MCF 10A (cell line): ENCODE data around the gene GLT6D1. TPM values are rescaled to one million over a fixed set of nuclear protein-coding genes. Genes with fewer than 3 reads are reported as not detected.
"Not testable (repeated sequence)": the region's sequence is repeated elsewhere in the genome, so short reads cannot be mapped to it uniquely, and the experiment has no call there.

Source experiments
- BruUV-seq: library from RNA; stranded (reverse); fragments of 400-500 nt; replicated peaks from 2 replicates; lab custom pipeline; 2021; lab: Mats Ljungman, UMichigan
- CTCF ChIA-PET: fragments of 300-600 bp; sonication (Branson Sonifier 250); formaldehyde crosslinking; extraction: SDS; loops from one replicate; lab custom pipeline; 2021; ENCODE audit warnings: antibody characterized with exemption, inconsistent platforms; lab: Yijun Ruan, JAX
- POLR2A ChIA-PET: fragments of 300-600, 350-650 bp; sonication (Branson Sonifier 250); formaldehyde crosslinking; extraction: SDS; loops from one replicate; lab custom pipeline; 2020; ENCODE audit warnings: antibody characterized with exemption, inconsistent platforms; lab: Yijun Ruan, JAX
- DNase-seq: peaks from one replicate; pipeline ENCODE4 v3.0.0-alpha.2; 2018; ENCODE audit not compliant: unreplicated experiment
- H3K27ac Mint-ChIP-seq: one replicate; pipeline ENCODE4 v1.8.0; 2022; ENCODE audit warnings: mild to moderate bottlenecking, low read depth, mixed read lengths; ENCODE audit not compliant: unreplicated experiment
- H3K27me3 Mint-ChIP-seq: one replicate; pipeline ENCODE4 v1.8.0; 2022; ENCODE audit warnings: mixed read lengths; ENCODE audit not compliant: insufficient read depth, unreplicated experiment
- H3K36me3 Mint-ChIP-seq: one replicate; pipeline ENCODE4 v1.8.0; 2022; ENCODE audit warnings: mild to moderate bottlenecking, moderate library complexity, mixed read lengths; ENCODE audit not compliant: insufficient read depth, unreplicated experiment
- H3K4me1 Mint-ChIP-seq: one replicate; pipeline ENCODE4 v1.8.0; 2022; ENCODE audit warnings: mixed read lengths; ENCODE audit not compliant: insufficient read depth, unreplicated experiment
- H3K4me3 Mint-ChIP-seq: one replicate; pipeline ENCODE4 v1.8.0; 2022; ENCODE audit warnings: mild to moderate bottlenecking, moderate library complexity, mixed read lengths; ENCODE audit not compliant: unreplicated experiment
- H3K9me3 Mint-ChIP-seq: one replicate; pipeline ENCODE4 v1.8.0; 2022; ENCODE audit warnings: mixed read lengths; ENCODE audit not compliant: unreplicated experiment
- intact Hi-C: fragments of 100-400 bp; cut with micrococcal nuclease; formaldehyde crosslinking; loops from 2 replicates; pipeline ENCODE4 v1.14.1; 2022
- total RNA-seq: library from RNA; stranded (reverse); gene quantifications from 2 replicates; pipeline ENCODE4 v1.2.3, GENCODE V29; 2022
- TF ChIP-seq, protein P1 (sequence below): fragments of 200-600 bp; IDR thresholded peaks from one replicate; pipeline ENCODE4 v1.8.0; 2022; ENCODE audit warnings: antibody characterized with exemption, mild to moderate bottlenecking; ENCODE audit not compliant: unreplicated experiment

GLT6D1 gene
- total RNA-seq, 1 experiment from 2014 or later: not detected

GRCh38 chr9:135671591-135672041 is 32.3 kb upstream of the GLT6D1 start:
- H3K36me3 Mint-ChIP-seq: no peaks in the 10 kb centered on the region
- POLR2A ChIA-PET: no interaction called here

GRCh38 chr9:135670721-135671590 is 31.6 kb upstream of the GLT6D1 start:
- no peak for DNase-seq
- H3K36me3 Mint-ChIP-seq: no peaks in the 10 kb centered on the region
- no peaks in the 10 kb centered on the region for H3K9me3 Mint-ChIP-seq
- CTCF ChIA-PET: no interaction called here
- no TSS peak for BruUV-seq
- H3K4me3 Mint-ChIP-seq: no peak overlapping the region
- POLR2A ChIA-PET: no interaction called here
- no peak overlapping the region for H3K27ac Mint-ChIP-seq
- H3K4me1 Mint-ChIP-seq: no peaks in the 10 kb centered on the region
- intact Hi-C loops: no loop called here
- H3K27me3 Mint-ChIP-seq: peaks cover 28% of the 10 kb centered on the region
- TF ChIP-seq, protein P1, sequence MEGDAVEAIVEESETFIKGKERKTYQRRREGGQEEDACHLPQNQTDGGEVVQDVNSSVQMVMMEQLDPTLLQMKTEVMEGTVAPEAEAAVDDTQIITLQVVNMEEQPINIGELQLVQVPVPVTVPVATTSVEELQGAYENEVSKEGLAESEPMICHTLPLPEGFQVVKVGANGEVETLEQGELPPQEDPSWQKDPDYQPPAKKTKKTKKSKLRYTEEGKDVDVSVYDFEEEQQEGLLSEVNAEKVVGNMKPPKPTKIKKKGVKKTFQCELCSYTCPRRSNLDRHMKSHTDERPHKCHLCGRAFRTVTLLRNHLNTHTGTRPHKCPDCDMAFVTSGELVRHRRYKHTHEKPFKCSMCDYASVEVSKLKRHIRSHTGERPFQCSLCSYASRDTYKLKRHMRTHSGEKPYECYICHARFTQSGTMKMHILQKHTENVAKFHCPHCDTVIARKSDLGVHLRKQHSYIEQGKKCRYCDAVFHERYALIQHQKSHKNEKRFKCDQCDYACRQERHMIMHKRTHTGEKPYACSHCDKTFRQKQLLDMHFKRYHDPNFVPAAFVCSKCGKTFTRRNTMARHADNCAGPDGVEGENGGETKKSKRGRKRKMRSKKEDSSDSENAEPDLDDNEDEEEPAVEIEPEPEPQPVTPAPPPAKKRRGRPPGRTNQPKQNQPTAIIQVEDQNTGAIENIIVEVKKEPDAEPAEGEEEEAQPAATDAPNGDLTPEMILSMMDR: no peak

More at GRCh38 chr9:135671591-135672041, 32.3 kb upstream of the GLT6D1 start:
- CTCF ChIA-PET: no interaction called here
- BruUV-seq: no TSS peak
- Mint-ChIP-seq H3K9me3 (no peaks in the 10 kb centered on the region), H3K27me3 (peaks cover 22% of the 10 kb centered on the region), H3K4me1 (no peaks in the 10 kb centered on the region), H3K4me3 (no peak overlapping the region), H3K27ac (no peak overlapping the region)
- DNase-seq: no peak
- intact Hi-C loops: no loop called here
- TF ChIP-seq, protein P1: no peak

GRCh38 chr9:135669616-135670285 is 30.4 kb upstream of the GLT6D1 start:
- DNase-seq: no peak
- no peak overlapping the region for H3K27ac Mint-ChIP-seq
- TF ChIP-seq, protein P1: no peak
- intact Hi-C loops: no loop called here
- CTCF ChIA-PET: no interaction called here
- H3K4me3 Mint-ChIP-seq: no peak overlapping the region
- no peaks in the 10 kb centered on the region for H3K36me3 Mint-ChIP-seq
- POLR2A ChIA-PET: no interaction called here
- H3K9me3 Mint-ChIP-seq: no peaks in the 10 kb centered on the region
- no TSS peak for BruUV-seq
- H3K4me1 Mint-ChIP-seq: no peaks in the 10 kb centered on the region
- H3K27me3 Mint-ChIP-seq: peaks cover 38% of the 10 kb centered on the region

DNA sequence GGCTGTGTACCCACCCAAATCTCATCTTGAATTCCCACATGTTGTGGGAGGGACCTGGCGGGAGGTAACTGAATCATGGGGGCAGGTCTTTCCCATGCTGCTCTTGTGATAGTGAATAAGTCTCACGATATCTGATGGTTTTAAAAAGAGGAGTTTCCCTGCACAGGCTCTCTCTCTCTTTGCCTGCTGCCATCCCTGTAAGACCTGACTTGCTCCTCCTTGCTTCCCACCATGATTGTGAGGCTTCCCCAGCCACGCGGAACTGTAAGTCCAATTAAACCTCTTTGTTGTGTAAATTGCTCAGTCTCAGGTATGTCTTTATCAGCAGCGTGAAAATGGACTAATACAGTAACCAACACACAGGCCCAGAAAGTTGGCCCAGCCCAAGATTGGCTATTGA is 29.7 kb upstream of the GLT6D1 start:
- H3K36me3 Mint-ChIP-seq, BruUV-seq, H3K9me3 Mint-ChIP-seq, DNase-seq, H3K27ac Mint-ChIP-seq, intact Hi-C loops, POLR2A ChIA-PET, H3K4me3 Mint-ChIP-seq, H3K4me1 Mint-ChIP-seq, CTCF ChIA-PET: not testable (repeated sequence)
- H3K27me3 Mint-ChIP-seq: peaks cover 31% of the 10 kb centered on the region
